SK-N-SH (cell line): Measurements from ENCODE around the gene CYP27B1. TPM values are rescaled to one million over a fixed set of nuclear protein-coding genes. Genes with fewer than 3 reads are reported as not detected.

ENCODE experiments used
- CTCF ChIA-PET: fragments of 300-600, 350-600 bp; formaldehyde crosslinking; extraction: SDS; loops from one replicate; lab custom pipeline; 2021; lab: Yijun Ruan, JAX
- POLR2A ChIA-PET: fragments of 350-600 bp; sonication (Branson Sonifier 250); formaldehyde crosslinking; extraction: SDS; loops from one replicate; lab custom pipeline; 2020; ENCODE audit warnings: antibody characterized with exemption, inconsistent platforms; lab: Yijun Ruan, JAX
- DNase-seq: peaks from one replicate; pipeline ENCODE4 v3.0.0; 2012
- H2AFZ ChIP-seq: fragments of 200-600 bp; sonication (generic); 2 replicates; pipeline ENCODE4 v1.8.1; 2016; ENCODE audit warnings: antibody characterized with exemption, mild to moderate bottlenecking, low read depth
- H3F3A ChIP-seq: fragments of 200-600 bp; sonication (generic); replicated peaks from 2 replicates; pipeline ENCODE3; 2016; ENCODE audit warnings: antibody characterized with exemption, mild to moderate bottlenecking; ENCODE audit not compliant: insufficient read depth
- H3K27ac ChIP-seq, 2 experiments: fragments of 200-500 bp in 1 of 2; fragments of 200-600 bp in 1 of 2; sonication (Bioruptor generic) in 1 of 2; sonication (generic), shearing (Covaris generic) in 1 of 2; 2 replicates each; pipeline versions ENCODE4 v1.5.1 to v1.6.1; 2014 to 2016; ENCODE audit warnings: low read depth in 2 of 2, inconsistent platforms in 1 of 2, low read length in 1 of 2, mild to moderate bottlenecking in 1 of 2, mixed read lengths in 1 of 2
- H3K27me3 ChIP-seq: fragments of 200-600 bp; sonication (generic), shearing (Covaris generic); 2 replicates; pipeline ENCODE4 v1.6.1; 2016; ENCODE audit warnings: mixed run types; ENCODE audit not compliant: insufficient read depth
- H3K36me3 ChIP-seq, 2 experiments: fragments of 200-500 bp in 1 of 2; fragments of 200-600 bp in 1 of 2; sonication (Bioruptor generic) in 1 of 2; sonication (generic) in 1 of 2; replicated peaks in 1 of 2; 2 replicates each; pipeline versions ENCODE3 to v1.5.1; 2014 to 2016; ENCODE audit warnings: low read length in 1 of 2, mild to moderate bottlenecking in 1 of 2; ENCODE audit not compliant: insufficient read depth in 2 of 2, control insufficient read depth in 1 of 2
- H3K4me1 ChIP-seq, 2 experiments: fragments of 200-500 bp in 1 of 2; fragments of 200-600 bp in 1 of 2; sonication (Bioruptor generic) in 1 of 2; sonication (generic), shearing (Covaris generic) in 1 of 2; 2 replicates each; pipeline versions ENCODE4 v1.5.1 to v1.6.1; 2014 to 2016; ENCODE audit warnings: low read depth in 1 of 2, low read length in 1 of 2, mixed run types in 1 of 2; ENCODE audit not compliant: insufficient read depth in 2 of 2, control insufficient read depth in 1 of 2
- H3K4me2 ChIP-seq: fragments of 200-600 bp; sonication (generic), shearing (Covaris generic); 2 replicates; pipeline ENCODE4 v1.6.1; 2017; ENCODE audit warnings: mixed run types
- H3K4me3 ChIP-seq, 2 experiments: fragments of 200-500 bp in 1 of 2; fragments of 200-600 bp in 1 of 2; sonication (Bioruptor generic) in 1 of 2; sonication (generic), shearing (Covaris generic) in 1 of 2; 2 replicates each; pipeline versions ENCODE4 v1.5.1 to v1.8.1; 2014 to 2016; ENCODE audit warnings: low read depth in 2 of 2, inconsistent platforms in 1 of 2, low read length in 1 of 2, mild to moderate bottlenecking in 1 of 2, mixed read lengths in 1 of 2, moderate library complexity in 1 of 2
- H3K79me2 ChIP-seq: fragments of 200-600 bp; sonication (generic); 2 replicates; pipeline ENCODE4 v1.8.1; 2017; ENCODE audit warnings: mild to moderate bottlenecking; ENCODE audit not compliant: insufficient read depth
- H3K9ac ChIP-seq: fragments of 200-600 bp; sonication (generic); 2 replicates; pipeline ENCODE4 v1.6.1; 2017; ENCODE audit warnings: mixed run types
- H3K9me2 ChIP-seq: fragments of 200-600 bp; sonication (generic); 2 replicates; pipeline ENCODE4 v1.6.1; 2017; ENCODE audit warnings: mixed run types
- H3K9me3 ChIP-seq: fragments of 200-600 bp; sonication (generic); 2 replicates; pipeline ENCODE4 v1.6.1; 2017; ENCODE audit warnings: mixed run types, mild to moderate bottlenecking, moderate library complexity
- H4K20me1 ChIP-seq: fragments of 200-600 bp; sonication (generic); 2 replicates; pipeline ENCODE4 v1.6.1; 2017; ENCODE audit warnings: mild to moderate bottlenecking, mixed run types; ENCODE audit not compliant: insufficient read depth
- CHD2 ChIP-seq: fragments of 150-350 bp; IDR thresholded peaks from 2 replicates; pipeline ENCODE4 v1.6.1; 2018; ENCODE audit warnings: low read length; ENCODE audit not compliant: partially characterized antibody
- ELF1 ChIP-seq: IDR thresholded peaks from 2 replicates; pipeline ENCODE4 v1.4.0; 2012
- EP300 ChIP-seq, 2 experiments: IDR thresholded peaks; 2 replicates each; pipeline versions ENCODE4 v1.4.0 to v1.6.1; 2012; ENCODE audit warnings: borderline replicate concordance in 1 of 2, low read depth in 1 of 2, low read length in 1 of 2
- GATA2 ChIP-seq: sonication (generic); formaldehyde crosslinking; IDR thresholded peaks from 2 replicates; pipeline ENCODE4 v1.5.0; 2020; ENCODE audit warnings: mild to moderate bottlenecking, missing genetic modification reagents
- MEF2A ChIP-seq: IDR thresholded peaks from 2 replicates; pipeline ENCODE4 v1.4.0; 2012; ENCODE audit warnings: low read depth, borderline replicate concordance
- SMC3 ChIP-seq: IDR thresholded peaks from 2 replicates; pipeline ENCODE4 v1.6.1; 2012; ENCODE audit warnings: low read depth, low read length, improper control_type of control experiment
- TAF1 ChIP-seq: IDR thresholded peaks from 2 replicates; pipeline ENCODE4 v1.6.1; 2012; ENCODE audit warnings: low read depth, mild to moderate bottlenecking, low read length, moderate library complexity, borderline replicate concordance
- WGBS: methylation state at CpG from one replicate; pipeline ENCODE4 v1.1.6; 2017; ENCODE audit warnings: low lambda C conversion rate; 5-methylcytosine and 5-hydroxymethylcytosine counted together
- polyA plus RNA-seq, 3 experiments: library from polyadenylated mRNA; depleted of rRNA; stranded (reverse); fragments of >200 nt; gene quantifications; 2 replicates each; pipeline ENCODE4 v1.2.3, GENCODE V29; 2012
- TF ChIP-seq, protein P1 (sequence below): fragments of 200-600 bp; sonication (generic); IDR thresholded peaks from 2 replicates; pipeline ENCODE4 v1.6.1; 2017; ENCODE audit warnings: antibody characterized with exemption, mild to moderate bottlenecking, moderate library complexity
- TF ChIP-seq, protein P2 (sequence below): IDR thresholded peaks from 2 replicates; pipeline ENCODE4 v1.4.0; 2012; ENCODE audit warnings: low read depth, borderline replicate concordance

The CYP27B1 gene
- polyA plus RNA-seq, 1 of the 3 experiments (the other 2 are of a cell fraction) = 1.7 TPM

DNA sequence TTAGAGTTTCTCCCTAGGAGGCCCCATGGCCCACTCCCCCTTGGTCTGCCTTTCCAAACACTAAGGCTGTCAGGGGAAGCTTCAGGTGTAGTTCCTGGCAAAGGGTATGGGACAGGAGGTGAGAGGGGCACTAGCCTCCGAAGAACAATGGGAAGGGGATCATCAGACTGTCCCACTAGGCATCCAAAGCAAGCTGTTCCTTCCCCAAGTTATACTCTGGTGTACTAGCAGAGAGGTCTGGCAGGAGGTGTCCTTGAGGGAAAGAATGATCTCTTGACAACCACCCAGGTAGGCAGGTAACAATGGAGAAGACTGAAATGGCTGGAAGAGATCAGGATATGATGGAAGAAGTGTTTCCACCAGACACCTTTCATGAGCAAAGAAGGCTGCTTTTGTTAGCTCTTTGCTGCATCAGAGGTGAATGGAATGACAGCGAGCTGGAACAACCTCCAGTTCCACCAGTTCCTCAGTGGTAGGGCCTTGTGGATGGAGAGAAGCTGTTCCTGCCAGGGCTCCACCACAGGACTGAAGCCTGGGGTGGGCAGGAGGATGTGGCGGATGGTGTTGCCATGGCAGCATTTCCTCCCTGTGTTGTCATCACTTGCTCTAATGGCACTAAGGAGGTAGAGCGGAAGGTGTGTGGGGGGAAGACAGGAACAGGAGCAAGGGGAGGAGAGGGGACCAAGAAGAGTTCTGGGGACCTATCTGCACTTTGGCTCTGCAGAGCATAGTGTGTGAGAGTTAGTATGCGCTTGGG lies 26.0 kb downstream of the CYP27B1 start:
- H3K27me3 ChIP-seq = no peaks in the 10 kb centered on the region
- no peak overlapping the region for H3K4me3 ChIP-seq
- H3K4me1 ChIP-seq = peaks cover 0 to 32% of the 10 kb centered on the region in 2 experiments; a peak in 2 of 4 replicates
- 90% methylated on average over 4 of the region's 5 CpGs for WGBS
- H3K9me2 ChIP-seq = no peaks in the 10 kb centered on the region
- no peaks in the 10 kb centered on the region for H3K36me3 ChIP-seq
- no peaks in the 10 kb centered on the region for H4K20me1 ChIP-seq
- no peak overlapping the region for H3K4me2 ChIP-seq
- TF ChIP-seq, protein P1, sequence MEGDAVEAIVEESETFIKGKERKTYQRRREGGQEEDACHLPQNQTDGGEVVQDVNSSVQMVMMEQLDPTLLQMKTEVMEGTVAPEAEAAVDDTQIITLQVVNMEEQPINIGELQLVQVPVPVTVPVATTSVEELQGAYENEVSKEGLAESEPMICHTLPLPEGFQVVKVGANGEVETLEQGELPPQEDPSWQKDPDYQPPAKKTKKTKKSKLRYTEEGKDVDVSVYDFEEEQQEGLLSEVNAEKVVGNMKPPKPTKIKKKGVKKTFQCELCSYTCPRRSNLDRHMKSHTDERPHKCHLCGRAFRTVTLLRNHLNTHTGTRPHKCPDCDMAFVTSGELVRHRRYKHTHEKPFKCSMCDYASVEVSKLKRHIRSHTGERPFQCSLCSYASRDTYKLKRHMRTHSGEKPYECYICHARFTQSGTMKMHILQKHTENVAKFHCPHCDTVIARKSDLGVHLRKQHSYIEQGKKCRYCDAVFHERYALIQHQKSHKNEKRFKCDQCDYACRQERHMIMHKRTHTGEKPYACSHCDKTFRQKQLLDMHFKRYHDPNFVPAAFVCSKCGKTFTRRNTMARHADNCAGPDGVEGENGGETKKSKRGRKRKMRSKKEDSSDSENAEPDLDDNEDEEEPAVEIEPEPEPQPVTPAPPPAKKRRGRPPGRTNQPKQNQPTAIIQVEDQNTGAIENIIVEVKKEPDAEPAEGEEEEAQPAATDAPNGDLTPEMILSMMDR = no peak
- TF ChIP-seq GATA2 (CRISPR knock-in tag) (no peak), ELF1 (no peak), SMC3 (no peak), MEF2A (no peak), TAF1 (no peak)
- TF ChIP-seq, protein P2, sequence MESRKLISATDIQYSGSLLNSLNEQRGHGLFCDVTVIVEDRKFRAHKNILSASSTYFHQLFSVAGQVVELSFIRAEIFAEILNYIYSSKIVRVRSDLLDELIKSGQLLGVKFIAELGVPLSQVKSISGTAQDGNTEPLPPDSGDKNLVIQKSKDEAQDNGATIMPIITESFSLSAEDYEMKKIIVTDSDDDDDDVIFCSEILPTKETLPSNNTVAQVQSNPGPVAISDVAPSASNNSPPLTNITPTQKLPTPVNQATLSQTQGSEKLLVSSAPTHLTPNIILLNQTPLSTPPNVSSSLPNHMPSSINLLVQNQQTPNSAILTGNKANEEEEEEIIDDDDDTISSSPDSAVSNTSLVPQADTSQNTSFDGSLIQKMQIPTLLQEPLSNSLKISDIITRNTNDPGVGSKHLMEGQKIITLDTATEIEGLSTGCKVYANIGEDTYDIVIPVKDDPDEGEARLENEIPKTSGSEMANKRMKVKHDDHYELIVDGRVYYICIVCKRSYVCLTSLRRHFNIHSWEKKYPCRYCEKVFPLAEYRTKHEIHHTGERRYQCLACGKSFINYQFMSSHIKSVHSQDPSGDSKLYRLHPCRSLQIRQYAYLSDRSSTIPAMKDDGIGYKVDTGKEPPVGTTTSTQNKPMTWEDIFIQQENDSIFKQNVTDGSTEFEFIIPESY = no peak
- H3K9ac ChIP-seq = no peak overlapping the region
- no peak overlapping the region for H2AFZ ChIP-seq
- H3K79me2 ChIP-seq = no peaks in the 10 kb centered on the region; the same call in 1 of the 2 replicates
- H3K9me3 ChIP-seq = no peaks in the 10 kb centered on the region
- POLR2A ChIA-PET = no interaction called here
- H3K27ac ChIP-seq = no peak overlapping the region
- H3F3A ChIP-seq = peaks cover 16% of the 10 kb centered on the region
- CTCF ChIA-PET = interaction anchor here (1.0 to 2.2 kb wide), 4 partner anchors 15 to 157 kb away, joined by 3 to 7 read pairs (median 5); partner anchors contain the start of gene B4GALNT1
- DNase-seq = no peak

DNA sequence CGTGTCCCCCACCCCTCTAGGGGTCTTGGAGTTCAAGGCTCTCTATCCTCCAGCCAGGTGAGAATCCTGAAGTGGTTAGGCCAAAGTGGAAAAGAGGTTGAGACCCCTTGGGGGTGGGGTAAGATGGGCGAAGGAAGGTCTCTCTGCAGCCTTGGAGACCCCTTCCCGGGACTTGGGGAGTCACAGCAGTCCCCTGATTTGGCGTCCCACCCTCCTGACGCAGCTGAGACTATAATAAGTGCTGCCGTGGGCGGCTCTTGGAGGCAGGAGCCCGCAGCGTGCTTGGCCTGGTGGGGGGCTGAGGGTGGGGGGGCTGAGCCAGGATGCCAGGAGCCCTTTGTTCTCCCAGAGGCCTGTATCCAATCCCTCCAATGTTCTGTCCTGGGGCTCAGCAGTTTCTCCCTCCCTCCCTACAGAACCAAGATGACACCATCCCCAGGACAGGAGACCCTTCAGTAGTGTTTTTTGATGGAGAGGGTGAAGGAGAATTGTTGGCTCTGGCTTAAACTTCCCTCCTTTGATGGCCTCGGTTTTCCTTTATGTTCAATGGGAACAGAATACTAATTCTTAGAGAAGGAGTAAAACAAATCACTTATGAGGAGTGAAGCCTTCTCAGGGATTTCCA lies 26.9 kb downstream of the CYP27B1 start:
- Histone ChIP-seq H4K20me1 (no peaks in the 10 kb centered on the region), H3K9me2 (no peaks in the 10 kb centered on the region), H3K9me3 (no peaks in the 10 kb centered on the region), H3K27me3 (no peaks in the 10 kb centered on the region), H3K4me3 (no peak overlapping the region), H3K4me1 (peaks cover 0 to 35% of the 10 kb centered on the region in 2 experiments; a peak in 2 of 4 replicates), H2AFZ (no peak overlapping the region), H3K4me2 (no peak overlapping the region), H3K36me3 (no peaks in the 10 kb centered on the region), H3K9ac (no peak overlapping the region), H3K27ac (no peak overlapping the region), H3F3A (peaks cover 17% of the 10 kb centered on the region), H3K79me2 (no peaks in the 10 kb centered on the region)
- 76% methylated on average over 7 of the region's 10 CpGs for WGBS
- ChIA-PET CTCF (interaction anchor here (0.7 to 7.1 kb wide), 6 partner anchors 8 to 157 kb away, joined by 3 to 133 read pairs (median 5); partner anchors contain the start of gene B4GALNT1), POLR2A (no interaction called here)
- no peak for TF ChIP-seq CHD2
- no peak for TF ChIP-seq EP300 (IDR thresholded peaks at IDR 0.05; ENCODE audit: borderline replicate concordance in 1 of 2, low read depth in 1 of 2, low read length in 1 of 2)
- no peak for DNase-seq
